Stimulated activated CD8-positive, alpha-beta memory T cell treated with anti-CD3 and anti-CD28 coated beads, Interleukin-2, amount 100 ng/mL, for 1 hour (primary cell): Measurements from ENCODE around the gene COL25A1.

Experiments used
- DNase-seq, 2 donors: peaks; one replicate each; pipeline ENCODE4 v3.0.0-alpha.2; 2020; ENCODE audit warnings: low read depth in 2 of 2

COL25A1 gene

GRCh38 chr4:108861334-108861733, 441.1 kb downstream of the COL25A1 start:
- DNase-seq = no peak

- DNase-seq = no peak
These were observed 447.7 kb downstream of the COL25A1 start for GRCh38 chr4:108854786-108855185.

- DNase-seq = no peak
These were observed 449.8 kb downstream of the COL25A1 start for GRCh38 chr4:108852691-108853090.

- DNase-seq = no peak
These were observed 451.1 kb downstream of the COL25A1 start for GRCh38 chr4:108851366-108851765.

- no peak for DNase-seq
These were observed 452.2 kb downstream of the COL25A1 start for GRCh38 chr4:108850219-108850649.

GRCh38 chr4:108849611-108850168, 452.8 kb downstream of the COL25A1 start:
- DNase-seq = no peak

GRCh38 chr4:108846568-108846967, 455.9 kb downstream of the COL25A1 start:
- DNase-seq = no peak

GRCh38 chr4:108840426-108840975, 462.0 kb downstream of the COL25A1 start:
- no peak for DNase-seq

- no peak for DNase-seq
These were observed 463.1 kb downstream of the COL25A1 start for GRCh38 chr4:108839333-108839732.

GRCh38 chr4:108838451-108838850, 464.0 kb downstream of the COL25A1 start:
- no peak for DNase-seq

- no peak for DNase-seq
These were observed 467.5 kb downstream of the COL25A1 start for GRCh38 chr4:108834835-108835384.

- DNase-seq = no peak
These were observed 468.2 kb downstream of the COL25A1 start for GRCh38 chr4:108834166-108834834.

GRCh38 chr4:108833046-108833445, 469.4 kb downstream of the COL25A1 start:
- no peak for DNase-seq

GRCh38 chr4:108831886-108832285, 470.6 kb downstream of the COL25A1 start:
- no peak for DNase-seq

- DNase-seq = no peak
These were observed 471.2 kb downstream of the COL25A1 start for GRCh38 chr4:108831291-108831690.

- DNase-seq = no peak
These were observed 471.8 kb downstream of the COL25A1 start for GRCh38 chr4:108830509-108831244.

- DNase-seq = no peak
These were observed 472.4 kb downstream of the COL25A1 start for GRCh38 chr4:108829966-108830492.

- no peak for DNase-seq
These were observed 473.8 kb downstream of the COL25A1 start for GRCh38 chr4:108828620-108829019.

- DNase-seq = no peak
These were observed 476.7 kb downstream of the COL25A1 start for GRCh38 chr4:108825737-108826136.

- no peak for DNase-seq
These were observed 481.0 kb downstream of the COL25A1 start for GRCh38 chr4:108821351-108821930.

- no peak for DNase-seq
These were observed 481.7 kb downstream of the COL25A1 start for GRCh38 chr4:108820492-108821350.
